Suprapubic skin (tissue), 4 donors: ENCODE results near the gene MYL5. TPM values are rescaled to one million over a fixed set of nuclear protein-coding genes. Genes with fewer than 3 reads are reported as not detected.
"Not testable (repeated sequence)": the region's sequence is repeated elsewhere in the genome, so short reads cannot be mapped to it uniquely, and the experiment has no call there.

Experiments
- DNase-seq, 2 donors: peaks; one replicate each; pipeline ENCODE4 v3.0.0-alpha.2; 2019; ENCODE audit warnings: low spot score in 2 of 2
- H3K27ac ChIP-seq: fragments of 200-600 bp; sonication (generic); one replicate; pipeline ENCODE4 v1.5.1; 2019
- H3K27me3 ChIP-seq: fragments of 200-600 bp; sonication (generic); one replicate; pipeline ENCODE4 v1.5.1; 2019
- H3K36me3 ChIP-seq: fragments of 200-600 bp; sonication (generic); one replicate; pipeline ENCODE4 v1.5.1; 2019
- H3K4me1 ChIP-seq: fragments of 200-600 bp; sonication (generic); one replicate; pipeline ENCODE4 v1.5.1; 2019
- H3K4me3 ChIP-seq: fragments of 200-600 bp; sonication (generic); one replicate; pipeline ENCODE4 v1.5.1; 2019; ENCODE audit warnings: mild to moderate bottlenecking
- H3K9me3 ChIP-seq: fragments of 200-600 bp; sonication (generic); one replicate; pipeline ENCODE4 v1.5.1; 2019
- CTCF ChIP-seq, 2 donors: fragments of 200-600 bp in 1 of 2; fragments of 450-650 bp in 1 of 2; sonication (generic) in 1 of 2; IDR thresholded peaks; one replicate each; pipeline ENCODE4 v1.5.1; 2016 to 2019; ENCODE audit warnings: antibody characterized with exemption in 2 of 2, mild to moderate bottlenecking in 1 of 2, moderate library complexity in 1 of 2
- EP300 ChIP-seq: sonication (generic); formaldehyde crosslinking; IDR thresholded peaks from one replicate; pipeline ENCODE4 v1.6.1; 2017; ENCODE audit warnings: antibody characterized with exemption
- POLR2A ChIP-seq, 2 donors: fragments of 450-650 bp; IDR thresholded peaks; one replicate each; pipeline ENCODE4 v1.6.1; 2017; ENCODE audit warnings: antibody characterized with exemption in 2 of 2, mild to moderate bottlenecking in 2 of 2, moderate library complexity in 2 of 2
- POLR2AphosphoS5 ChIP-seq, 3 donors: sonication (generic); formaldehyde crosslinking; IDR thresholded peaks; one replicate each; pipeline ENCODE4 v1.6.1; 2017; ENCODE audit warnings: antibody characterized with exemption in 3 of 3
- whole genome bisulfite sequencing: methylation state at CpG from one replicate; pipeline ENCODE4 v1.1.5; 2018; 5-methylcytosine and 5-hydroxymethylcytosine counted together
- total RNA-seq, 4 donors: library from RNA; depleted of rRNA; stranded (reverse); fragments of >200 nt; gene quantifications; one replicate each; pipeline ENCODE4 v1.1.0, GENCODE V29; 2016

The MYL5 gene
- total RNA-seq, 4 donors from 2014 or later, result 5.3 to 20.4 (median 10.5) TPM

GRCh38 chr4:730511-730910, 56.2 kb downstream of the MYL5 start:
- no peaks in the 10 kb centered on the region for H3K27me3 ChIP-seq
- no peak overlapping the region for H3K27ac ChIP-seq
- peaks cover 50% of the 10 kb centered on the region for H3K36me3 ChIP-seq
- H3K4me3 ChIP-seq, result no peak overlapping the region
- TF ChIP-seq POLR2A (IDR thresholded peaks at IDR 0.05) (no peak), CTCF (IDR thresholded peaks at IDR 0.05) (no peak), POLR2AphosphoS5 (IDR thresholded peaks at IDR 0.05) (no peak), EP300 (no peak)
- peaks cover 16% of the 10 kb centered on the region for H3K4me1 ChIP-seq
- H3K9me3 ChIP-seq, result no peaks in the 10 kb centered on the region
- 96% methylated on average over 15 of the region's 27 CpGs for WGBS
- no peak for DNase-seq

GRCh38 chr4:730946-731904, 56.9 kb downstream of the MYL5 start:
- H3K27ac ChIP-seq, H3K4me3 ChIP-seq, H3K9me3 ChIP-seq, H3K27me3 ChIP-seq, DNase-seq: not testable (repeated sequence)
- H3K36me3 ChIP-seq, result peaks cover 57% of the 10 kb centered on the region
- 94% methylated on average over 22 of the region's 68 CpGs for WGBS
- H3K4me1 ChIP-seq, result peaks cover 10% of the 10 kb centered on the region

Other genes starting within 250 kb of the MYL5 start
- gene ZNF721, start 175.4 kb upstream of the MYL5 start, total RNA-seq, result 10 to 100 TPM; 25.8 to 57.0 (median 41.5) TPM
- 100 to 1,000 TPM in 1 of 4 donors, 10 to 100 TPM in 3; 44.8 to 148 (median 59.2) TPM for gene PIGG, start 175.3 kb upstream of the MYL5 start, total RNA-seq
- 1 to 10 TPM in 3 of 4 donors, under 1 TPM in 1; 0.40 to 8.7 (median 3.5) TPM for gene TMEM271, start 98.2 kb upstream of the MYL5 start, total RNA-seq
- gene PDE6B, start 49.0 kb upstream of the MYL5 start, total RNA-seq, result 1 to 10 TPM in 1 of 4 donors, under 1 TPM in 1, not detected in 2; 0.95 to 9.5 TPM
- gene ATP5ME, start 266 bp upstream of the MYL5 start, total RNA-seq, result 100 to 1,000 TPM in 2 of 4 donors, 10 to 100 TPM in 2; 60.2 to 167 (median 102) TPM
- 10 to 100 TPM in 3 of 4 donors, 1 to 10 TPM in 1; 8.9 to 21.1 (median 17.4) TPM for gene SLC49A3, start 14.6 kb downstream of the MYL5 start, total RNA-seq
- gene PCGF3, start 31.3 kb downstream of the MYL5 start, total RNA-seq, result 100 to 1,000 TPM in 1 of 4 donors, 10 to 100 TPM in 3; 59.7 to 152 (median 71.2) TPM
- under 1 TPM in 2 of 4 donors, not detected in 2; 0.38 to 0.44 TPM for gene CPLX1, start 151.6 kb downstream of the MYL5 start, total RNA-seq